ENCODE data around the gene SLC39A10.

- TF ChIP-seq CTCF (conservative IDR thresholded peaks at IDR 0.05; ENCODE audit: low read depth, low read length) (no peak), MAFK (IDR thresholded peaks at IDR 0.05; ENCODE audit: low read depth, low read length) (no peak), RFX5 (IDR thresholded peaks at IDR 0.05; ENCODE audit: low read depth, low read length) (no peak), NFE2L2 (IDR thresholded peaks at IDR 0.05; ENCODE audit: low read depth, low read length) (no peak), MXI1 (IDR thresholded peaks at IDR 0.05; ENCODE audit: borderline replicate concordance, low read depth, low read length) (no peak), POLR2A (IDR thresholded peaks at IDR 0.05; ENCODE audit: low read depth, low read length) (no peak), CHD1 (IDR thresholded peaks at IDR 0.05; ENCODE audit: low read depth, low read length) (no peak)
These were observed 26.1 kb downstream of the SLC39A10 start for GRCh38 chr2:195683174-195683573.

All from IMR-90 (cell line).